ENCODE measurements around the gene GRM7. TPM values are rescaled to one million over a fixed set of nuclear protein-coding genes. Genes with fewer than 3 reads are reported as not detected.

The GRM7 gene
- total RNA-seq, 2 experiments from 2014 or later: not detected

- intact Hi-C loops (cut with DNase I, micrococcal nuclease): no loop called here
- Histone ChIP-seq H3K36me3 (ENCODE audit: insufficient read depth, low read length) (no peaks in the 10 kb centered on the region), H3K4me3 (ENCODE audit: low read length) (no peak overlapping the region), H3K9me3 (ENCODE audit: control insufficient read depth in 1 of 2, insufficient read depth in 1 of 2, low read length in 2 of 2) (peaks cover 0 to 6% of the 10 kb centered on the region in 2 experiments), H3K27me3 (ENCODE audit: control insufficient read depth in 1 of 2, insufficient read depth in 2 of 2, low read length in 2 of 2) (no peaks in the 10 kb centered on the region), H3K27ac (ENCODE audit: low read depth in 1 of 2, low read length in 2 of 2) (no peak overlapping the region), H3K4me1 (ENCODE audit: insufficient read depth, low read length) (no peaks in the 10 kb centered on the region)
- H3K36me3 Mint-ChIP-seq (ENCODE audit: low read depth): no peaks in the 10 kb centered on the region
- H3K4me1 Mint-ChIP-seq (ENCODE audit: low read depth): no peaks in the 10 kb centered on the region
- no peak overlapping the region for H3K4me3 Mint-ChIP-seq
- DNase-seq (peak in 3 of 14 experiments; percentile 6 to 38 (median 15)), ATAC-seq (ENCODE audit: poor library complexity) (no peak)
- TF ChIP-seq, protein P1, sequence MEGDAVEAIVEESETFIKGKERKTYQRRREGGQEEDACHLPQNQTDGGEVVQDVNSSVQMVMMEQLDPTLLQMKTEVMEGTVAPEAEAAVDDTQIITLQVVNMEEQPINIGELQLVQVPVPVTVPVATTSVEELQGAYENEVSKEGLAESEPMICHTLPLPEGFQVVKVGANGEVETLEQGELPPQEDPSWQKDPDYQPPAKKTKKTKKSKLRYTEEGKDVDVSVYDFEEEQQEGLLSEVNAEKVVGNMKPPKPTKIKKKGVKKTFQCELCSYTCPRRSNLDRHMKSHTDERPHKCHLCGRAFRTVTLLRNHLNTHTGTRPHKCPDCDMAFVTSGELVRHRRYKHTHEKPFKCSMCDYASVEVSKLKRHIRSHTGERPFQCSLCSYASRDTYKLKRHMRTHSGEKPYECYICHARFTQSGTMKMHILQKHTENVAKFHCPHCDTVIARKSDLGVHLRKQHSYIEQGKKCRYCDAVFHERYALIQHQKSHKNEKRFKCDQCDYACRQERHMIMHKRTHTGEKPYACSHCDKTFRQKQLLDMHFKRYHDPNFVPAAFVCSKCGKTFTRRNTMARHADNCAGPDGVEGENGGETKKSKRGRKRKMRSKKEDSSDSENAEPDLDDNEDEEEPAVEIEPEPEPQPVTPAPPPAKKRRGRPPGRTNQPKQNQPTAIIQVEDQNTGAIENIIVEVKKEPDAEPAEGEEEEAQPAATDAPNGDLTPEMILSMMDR (IDR thresholded peaks at IDR 0.05): no peak
- no peaks in the 10 kb centered on the region for H3K9me3 Mint-ChIP-seq
- CTCF ChIA-PET: no interaction called here
- no peak overlapping the region for H3K27ac Mint-ChIP-seq
- no peaks in the 10 kb centered on the region for H3K27me3 Mint-ChIP-seq
- POLR2A ChIA-PET: no interaction called here
Observed at GRCh38 chr3:7682822-7683229, 821.9 kb downstream of the GRM7 start.

DNA sequence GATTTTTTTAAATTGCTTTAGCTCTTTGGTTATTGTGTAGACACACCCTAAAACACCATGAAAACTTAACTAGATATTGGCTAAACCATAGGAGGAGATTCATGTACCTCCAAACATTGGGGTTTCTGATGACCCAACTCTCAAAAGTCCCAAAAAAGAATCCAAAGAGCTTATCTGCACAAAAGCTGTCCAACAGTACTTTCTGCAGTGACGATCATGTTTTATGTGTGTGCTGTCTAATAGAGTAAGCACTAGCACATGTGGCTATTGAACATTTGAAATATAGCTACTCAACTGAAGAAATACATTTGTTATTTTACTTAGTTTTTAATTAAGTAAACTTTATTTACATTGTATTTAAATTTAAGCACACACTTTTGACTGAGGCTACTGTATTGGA lies 822.5 kb downstream of the GRM7 start:
- no peaks in the 10 kb centered on the region for H3K4me1 Mint-ChIP-seq (ENCODE audit: low read depth)
- intact Hi-C loops (cut with DNase I, micrococcal nuclease): no loop called here
- H3K27me3 ChIP-seq (ENCODE audit: control insufficient read depth in 1 of 2, insufficient read depth in 2 of 2, low read length in 2 of 2): no peaks in the 10 kb centered on the region
- TF ChIP-seq, protein P1 (IDR thresholded peaks at IDR 0.05): no peak
- H3K9me3 Mint-ChIP-seq: no peaks in the 10 kb centered on the region
- no peaks in the 10 kb centered on the region for H3K4me1 ChIP-seq (ENCODE audit: insufficient read depth, low read length)
- H3K36me3 ChIP-seq (ENCODE audit: insufficient read depth, low read length): no peaks in the 10 kb centered on the region
- H3K27me3 Mint-ChIP-seq: no peaks in the 10 kb centered on the region
- no peak for ATAC-seq (ENCODE audit: poor library complexity)
- no peak overlapping the region for H3K4me3 Mint-ChIP-seq
- H3K27ac Mint-ChIP-seq: no peak overlapping the region
- ChIA-PET CTCF (interaction anchor here (1.0 kb wide), 1 partner anchor 619 kb away, joined by 3 read pairs; no protein-coding TSS in a partner anchor), POLR2A (no interaction called here)
- H3K36me3 Mint-ChIP-seq (ENCODE audit: low read depth): no peaks in the 10 kb centered on the region
- DNase-seq: no peak
- H3K4me3 ChIP-seq (ENCODE audit: low read length): no peak overlapping the region
- H3K27ac ChIP-seq (ENCODE audit: low read depth in 1 of 2, low read length in 2 of 2): no peak overlapping the region
- H3K9me3 ChIP-seq (ENCODE audit: control insufficient read depth in 1 of 2, insufficient read depth in 1 of 2, low read length in 2 of 2): peaks cover 0 to 6% of the 10 kb centered on the region in 2 experiments

DNA sequence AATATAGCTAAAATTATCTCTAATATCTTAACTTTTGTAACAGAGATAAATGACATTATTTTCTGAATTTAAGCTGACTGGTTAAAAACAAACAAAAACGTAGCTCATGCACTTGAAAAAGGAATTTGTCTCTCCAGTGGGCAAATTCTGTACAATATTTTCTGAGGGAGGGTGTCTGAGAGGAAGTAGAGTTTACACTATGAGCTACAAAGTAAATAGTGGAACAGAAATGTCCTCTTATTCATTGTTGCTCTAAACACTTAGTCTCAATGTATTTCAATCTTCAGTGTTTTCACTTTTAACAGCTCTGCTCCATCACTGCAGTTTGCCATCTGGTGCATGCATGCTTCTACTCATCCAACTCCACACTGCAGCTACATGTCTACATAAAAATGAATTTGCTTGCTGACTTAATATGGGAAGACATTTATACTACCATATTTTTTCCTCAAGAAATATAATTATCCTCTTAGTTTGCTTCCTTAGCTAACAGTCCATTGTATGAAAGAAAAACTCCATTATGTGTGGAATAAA lies 823.3 kb downstream of the GRM7 start:
- H3K4me3 Mint-ChIP-seq: no peak overlapping the region
- Histone ChIP-seq H3K36me3 (ENCODE audit: insufficient read depth, low read length) (no peaks in the 10 kb centered on the region), H3K27ac (ENCODE audit: low read depth in 1 of 2, low read length in 2 of 2) (no peak overlapping the region), H3K9me3 (ENCODE audit: control insufficient read depth in 1 of 2, insufficient read depth in 1 of 2, low read length in 2 of 2) (peaks cover 0 to 6% of the 10 kb centered on the region in 2 experiments), H3K4me3 (ENCODE audit: low read length) (no peak overlapping the region), H3K4me1 (ENCODE audit: insufficient read depth, low read length) (no peaks in the 10 kb centered on the region), H3K27me3 (ENCODE audit: control insufficient read depth in 1 of 2, insufficient read depth in 2 of 2, low read length in 2 of 2) (no peaks in the 10 kb centered on the region)
- no peaks in the 10 kb centered on the region for H3K9me3 Mint-ChIP-seq
- no peaks in the 10 kb centered on the region for H3K27me3 Mint-ChIP-seq
- no peak for ATAC-seq (ENCODE audit: poor library complexity)
- ChIA-PET CTCF (interaction anchor here (1.0 kb wide), 2 partner anchors 12 to 618 kb away, joined by 3 to 4 read pairs; no protein-coding TSS in a partner anchor), POLR2A (no interaction called here)
- no peak overlapping the region for H3K27ac Mint-ChIP-seq
- no peaks in the 10 kb centered on the region for H3K4me1 Mint-ChIP-seq (ENCODE audit: low read depth)
- intact Hi-C loops (cut with DNase I, micrococcal nuclease): no loop called here
- TF ChIP-seq, protein P1 (IDR thresholded peaks at IDR 0.05): no peak
- DNase-seq: no peak
- H3K36me3 Mint-ChIP-seq (ENCODE audit: low read depth): no peaks in the 10 kb centered on the region
